Liver (tissue), 9 donors: ENCODE results near the gene DOCK11. TPM values are rescaled to one million over a fixed set of nuclear protein-coding genes. Genes with fewer than 3 reads are reported as not detected.
"Not testable (repeated sequence)": the region's sequence is repeated elsewhere in the genome, so short reads cannot be mapped to it uniquely, and the experiment has no call there.

Experiments
- DNase-seq: peaks from one replicate; pipeline ENCODE4 v3.0.0-alpha.2; 2017; ENCODE audit warnings: low spot score
- H3K27ac ChIP-seq, 2 donors: one replicate each; pipeline ENCODE4 v1.7.0; 2013; ENCODE audit warnings: inconsistent platforms in 2 of 2, low read length in 2 of 2, control low read depth in 1 of 2, low read depth in 1 of 2, mild to moderate bottlenecking in 1 of 2
- H3K27me3 ChIP-seq, 4 donors: one replicate each; pipeline versions ENCODE4 v1.6.1 to v1.7.0; 2013; ENCODE audit warnings: low read length in 3 of 4, inconsistent platforms in 1 of 4, mild to moderate bottlenecking in 1 of 4, moderate library complexity in 1 of 4; ENCODE audit not compliant: control insufficient read depth in 4 of 4, insufficient read depth in 4 of 4
- H3K36me3 ChIP-seq, 4 donors: one replicate each; pipeline versions ENCODE4 v1.6.1 to v1.7.0; 2013; ENCODE audit warnings: low read length in 3 of 4, mild to moderate bottlenecking in 3 of 4, low read depth in 1 of 4, moderate library complexity in 1 of 4; ENCODE audit not compliant: control insufficient read depth in 4 of 4, insufficient read depth in 3 of 4
- H3K4me1 ChIP-seq, 4 donors: one replicate each; pipeline versions ENCODE4 v1.6.1 to v1.7.0; 2013; ENCODE audit warnings: low read length in 3 of 4, mild to moderate bottlenecking in 3 of 4, moderate library complexity in 1 of 4; ENCODE audit not compliant: control insufficient read depth in 4 of 4, insufficient read depth in 4 of 4
- H3K4me3 ChIP-seq, 3 donors: one replicate each; pipeline versions ENCODE4 v1.6.1 to v1.7.0; 2013; ENCODE audit warnings: low read length in 3 of 3, control low read depth in 1 of 3, low read depth in 1 of 3, mild to moderate bottlenecking in 1 of 3
- H3K9ac ChIP-seq, 2 donors: one replicate each; pipeline ENCODE4 v1.7.0; 2013; ENCODE audit warnings: low read length in 2 of 2, mild to moderate bottlenecking in 2 of 2, moderate library complexity in 2 of 2, control low read depth in 1 of 2, low read depth in 1 of 2
- H3K9me3 ChIP-seq, 4 donors: one replicate each; pipeline versions ENCODE4 v1.6.1 to v1.7.0; 2013; ENCODE audit warnings: low read length in 3 of 4; ENCODE audit not compliant: control insufficient read depth in 4 of 4
- EGR1 ChIP-seq, 2 donors: IDR thresholded peaks; 2 replicates each; pipeline ENCODE4 v1.6.1; 2016 to 2018; ENCODE audit warnings: antibody characterized with exemption in 2 of 2, low read depth in 2 of 2
- FOXA1 ChIP-seq: IDR thresholded peaks from 2 replicates; pipeline ENCODE4 v1.6.1; 2016; ENCODE audit warnings: antibody characterized with exemption
- FOXA2 ChIP-seq: IDR thresholded peaks from 2 replicates; pipeline ENCODE4 v1.6.1; 2016; ENCODE audit warnings: antibody characterized with exemption
- GABPA ChIP-seq, 2 donors: IDR thresholded peaks in 1 of 2; conservative IDR thresholded peaks in 1 of 2; 2 replicates each; pipeline ENCODE4 v1.6.1; 2016; ENCODE audit warnings: antibody characterized with exemption in 2 of 2, mild to moderate bottlenecking in 1 of 2, moderate library complexity in 1 of 2
- HNF4A ChIP-seq, 2 donors: conservative IDR thresholded peaks; 2 replicates each; pipeline ENCODE4 v1.6.1; 2016; ENCODE audit warnings: antibody characterized with exemption in 2 of 2, mild to moderate bottlenecking in 2 of 2
- HNF4G ChIP-seq: IDR thresholded peaks from 2 replicates; pipeline ENCODE4 v1.6.1; 2016; ENCODE audit warnings: antibody characterized with exemption
- JUND ChIP-seq, 2 donors: IDR thresholded peaks; 2 replicates each; pipeline ENCODE4 v1.6.1; 2016; ENCODE audit warnings: antibody characterized with exemption in 2 of 2
- NR2F2 ChIP-seq: IDR thresholded peaks from 2 replicates; pipeline ENCODE4 v1.6.1; 2016; ENCODE audit warnings: antibody characterized with exemption
- RAD21 ChIP-seq, 2 donors: IDR thresholded peaks; 2 replicates each; pipeline ENCODE4 v1.6.1; 2016; ENCODE audit warnings: antibody characterized with exemption in 2 of 2, mild to moderate bottlenecking in 2 of 2
- RXRA ChIP-seq, 2 donors: IDR thresholded peaks; 2 replicates each; pipeline ENCODE4 v1.6.1; 2017 to 2018; ENCODE audit warnings: antibody characterized with exemption in 2 of 2, mild to moderate bottlenecking in 1 of 2
- SP1 ChIP-seq: IDR thresholded peaks from 2 replicates; pipeline ENCODE4 v1.6.1; 2018; ENCODE audit warnings: antibody characterized with exemption, mild to moderate bottlenecking
- TAF1 ChIP-seq: conservative IDR thresholded peaks from 2 replicates; pipeline ENCODE4 v1.6.1; 2016; ENCODE audit warnings: antibody characterized with exemption, mild to moderate bottlenecking
- YY1 ChIP-seq: IDR thresholded peaks from 2 replicates; pipeline ENCODE4 v1.6.1; 2016; ENCODE audit warnings: antibody characterized with exemption, mild to moderate bottlenecking
- WGBS: extraction: QIAGEN DNeasy Blood & Tissue Kit; methylation state at CpG from one replicate; pipeline ENCODE4 v1.1.7; 2013; 5-methylcytosine and 5-hydroxymethylcytosine counted together
- polyA plus RNA-seq, 2 donors: library from polyadenylated mRNA; stranded (reverse) in 1 of 2; unstranded in 1 of 2; fragments of 200-250 nt in 1 of 2; fragments of >200 nt in 1 of 2; fragmentation: Nextera tagmentation in 1 of 2; extraction: Ambion mirVana in 1 of 2; gene quantifications; one replicate each; pipeline versions ENCODE4 v1.2.1 to v1.2.3, GENCODE V29; 2013 to 2015
- total RNA-seq, 2 donors: library from RNA; depleted of rRNA; stranded (reverse); fragments of >200 nt; gene quantifications; one replicate each; pipeline ENCODE4 v1.2.3, GENCODE V29; 2014
- TF ChIP-seq, protein P1 (sequence below): IDR thresholded peaks from 2 replicates; pipeline ENCODE4 v1.6.1; 2016; ENCODE audit warnings: antibody characterized with exemption
- TF ChIP-seq, protein P2 (sequence below): IDR thresholded peaks from 2 replicates; pipeline ENCODE4 v1.6.1; 2016; ENCODE audit warnings: antibody characterized with exemption
- TF ChIP-seq, protein P3 (sequence below): fragments of 150-350 bp; IDR thresholded peaks from 2 replicates; pipeline ENCODE4 v1.5.1; 2017; ENCODE audit warnings: improper control_type of control experiment, low read depth, low read length; ENCODE audit not compliant: missing input control
- TF ChIP-seq, protein P4 (sequence below): IDR thresholded peaks from 2 replicates; pipeline ENCODE4 v1.6.1; 2016; ENCODE audit warnings: antibody characterized with exemption, mild to moderate bottlenecking
- TF ChIP-seq, protein P5 (sequence below): IDR thresholded peaks from 2 replicates; pipeline ENCODE4 v1.6.1; 2016; ENCODE audit warnings: antibody characterized with exemption
- donor health status: healthy.
- donor health status: healthy.
- donor health status: healthy.
- donor health status: healthy.
- donor health status: healthy.

The DOCK11 gene
- total and polyA plus RNA-seq, 4 donors, result 1.3 to 9.3 (median 3.7) TPM

DNA sequence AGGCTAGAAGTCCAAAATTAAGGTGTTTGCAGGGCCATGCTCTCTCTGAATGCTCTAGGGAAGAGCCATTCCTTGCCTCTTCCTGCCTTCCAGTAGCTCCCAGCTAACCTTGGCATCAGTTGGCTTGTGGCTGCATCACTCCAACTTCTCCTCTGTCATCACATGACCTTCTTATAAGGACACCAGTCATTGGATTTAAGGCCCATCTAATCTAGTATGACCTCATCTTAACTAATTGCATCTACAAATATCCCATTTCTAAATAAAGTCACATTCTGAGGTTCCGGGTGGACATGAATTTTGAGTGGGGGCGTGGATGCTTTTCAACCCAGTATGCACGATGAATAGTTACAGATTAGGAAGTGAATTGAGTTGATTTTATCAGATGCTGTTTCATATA lies 89.7 kb downstream of the DOCK11 start:
- no peaks in the 10 kb centered on the region for H3K4me1 ChIP-seq
- no peaks in the 10 kb centered on the region for H3K27me3 ChIP-seq
- WGBS, result 95% methylated on average over 3 of the region's 3 CpGs
- no peak overlapping the region for H3K27ac ChIP-seq
- no peak for TF ChIP-seq HNF4G
- TF ChIP-seq EGR1 (IDR thresholded peaks at IDR 0.05; ENCODE audit: low read depth in 2 of 2), result no peak
- TF ChIP-seq RXRA (IDR thresholded peaks at IDR 0.05), result no peak
- no peak for TF ChIP-seq FOXA2
- TF ChIP-seq JUND (IDR thresholded peaks at IDR 0.05), result no peak
- no peak for TF ChIP-seq TAF1
- TF ChIP-seq NR2F2, result no peak
- TF ChIP-seq, protein P1, sequence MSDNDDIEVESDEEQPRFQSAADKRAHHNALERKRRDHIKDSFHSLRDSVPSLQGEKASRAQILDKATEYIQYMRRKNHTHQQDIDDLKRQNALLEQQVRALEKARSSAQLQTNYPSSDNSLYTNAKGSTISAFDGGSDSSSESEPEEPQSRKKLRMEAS, result no peak
- TF ChIP-seq RAD21 (IDR thresholded peaks at IDR 0.05), result no peak
- TF ChIP-seq GABPA (IDR thresholded peaks at IDR 0.05 in 1 of 2, conservative IDR thresholded peaks at IDR 0.05 in 1 of 2), result no peak
- no peak for TF ChIP-seq SP1
- no peak for TF ChIP-seq HNF4A (conservative IDR thresholded peaks at IDR 0.05)
- TF ChIP-seq, protein P2, sequence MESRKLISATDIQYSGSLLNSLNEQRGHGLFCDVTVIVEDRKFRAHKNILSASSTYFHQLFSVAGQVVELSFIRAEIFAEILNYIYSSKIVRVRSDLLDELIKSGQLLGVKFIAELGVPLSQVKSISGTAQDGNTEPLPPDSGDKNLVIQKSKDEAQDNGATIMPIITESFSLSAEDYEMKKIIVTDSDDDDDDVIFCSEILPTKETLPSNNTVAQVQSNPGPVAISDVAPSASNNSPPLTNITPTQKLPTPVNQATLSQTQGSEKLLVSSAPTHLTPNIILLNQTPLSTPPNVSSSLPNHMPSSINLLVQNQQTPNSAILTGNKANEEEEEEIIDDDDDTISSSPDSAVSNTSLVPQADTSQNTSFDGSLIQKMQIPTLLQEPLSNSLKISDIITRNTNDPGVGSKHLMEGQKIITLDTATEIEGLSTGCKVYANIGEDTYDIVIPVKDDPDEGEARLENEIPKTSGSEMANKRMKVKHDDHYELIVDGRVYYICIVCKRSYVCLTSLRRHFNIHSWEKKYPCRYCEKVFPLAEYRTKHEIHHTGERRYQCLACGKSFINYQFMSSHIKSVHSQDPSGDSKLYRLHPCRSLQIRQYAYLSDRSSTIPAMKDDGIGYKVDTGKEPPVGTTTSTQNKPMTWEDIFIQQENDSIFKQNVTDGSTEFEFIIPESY, result no peak
- no peak for TF ChIP-seq YY1
- TF ChIP-seq FOXA1, result no peak
- TF ChIP-seq, protein P3, sequence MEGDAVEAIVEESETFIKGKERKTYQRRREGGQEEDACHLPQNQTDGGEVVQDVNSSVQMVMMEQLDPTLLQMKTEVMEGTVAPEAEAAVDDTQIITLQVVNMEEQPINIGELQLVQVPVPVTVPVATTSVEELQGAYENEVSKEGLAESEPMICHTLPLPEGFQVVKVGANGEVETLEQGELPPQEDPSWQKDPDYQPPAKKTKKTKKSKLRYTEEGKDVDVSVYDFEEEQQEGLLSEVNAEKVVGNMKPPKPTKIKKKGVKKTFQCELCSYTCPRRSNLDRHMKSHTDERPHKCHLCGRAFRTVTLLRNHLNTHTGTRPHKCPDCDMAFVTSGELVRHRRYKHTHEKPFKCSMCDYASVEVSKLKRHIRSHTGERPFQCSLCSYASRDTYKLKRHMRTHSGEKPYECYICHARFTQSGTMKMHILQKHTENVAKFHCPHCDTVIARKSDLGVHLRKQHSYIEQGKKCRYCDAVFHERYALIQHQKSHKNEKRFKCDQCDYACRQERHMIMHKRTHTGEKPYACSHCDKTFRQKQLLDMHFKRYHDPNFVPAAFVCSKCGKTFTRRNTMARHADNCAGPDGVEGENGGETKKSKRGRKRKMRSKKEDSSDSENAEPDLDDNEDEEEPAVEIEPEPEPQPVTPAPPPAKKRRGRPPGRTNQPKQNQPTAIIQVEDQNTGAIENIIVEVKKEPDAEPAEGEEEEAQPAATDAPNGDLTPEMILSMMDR, result no peak
- TF ChIP-seq, protein P4, sequence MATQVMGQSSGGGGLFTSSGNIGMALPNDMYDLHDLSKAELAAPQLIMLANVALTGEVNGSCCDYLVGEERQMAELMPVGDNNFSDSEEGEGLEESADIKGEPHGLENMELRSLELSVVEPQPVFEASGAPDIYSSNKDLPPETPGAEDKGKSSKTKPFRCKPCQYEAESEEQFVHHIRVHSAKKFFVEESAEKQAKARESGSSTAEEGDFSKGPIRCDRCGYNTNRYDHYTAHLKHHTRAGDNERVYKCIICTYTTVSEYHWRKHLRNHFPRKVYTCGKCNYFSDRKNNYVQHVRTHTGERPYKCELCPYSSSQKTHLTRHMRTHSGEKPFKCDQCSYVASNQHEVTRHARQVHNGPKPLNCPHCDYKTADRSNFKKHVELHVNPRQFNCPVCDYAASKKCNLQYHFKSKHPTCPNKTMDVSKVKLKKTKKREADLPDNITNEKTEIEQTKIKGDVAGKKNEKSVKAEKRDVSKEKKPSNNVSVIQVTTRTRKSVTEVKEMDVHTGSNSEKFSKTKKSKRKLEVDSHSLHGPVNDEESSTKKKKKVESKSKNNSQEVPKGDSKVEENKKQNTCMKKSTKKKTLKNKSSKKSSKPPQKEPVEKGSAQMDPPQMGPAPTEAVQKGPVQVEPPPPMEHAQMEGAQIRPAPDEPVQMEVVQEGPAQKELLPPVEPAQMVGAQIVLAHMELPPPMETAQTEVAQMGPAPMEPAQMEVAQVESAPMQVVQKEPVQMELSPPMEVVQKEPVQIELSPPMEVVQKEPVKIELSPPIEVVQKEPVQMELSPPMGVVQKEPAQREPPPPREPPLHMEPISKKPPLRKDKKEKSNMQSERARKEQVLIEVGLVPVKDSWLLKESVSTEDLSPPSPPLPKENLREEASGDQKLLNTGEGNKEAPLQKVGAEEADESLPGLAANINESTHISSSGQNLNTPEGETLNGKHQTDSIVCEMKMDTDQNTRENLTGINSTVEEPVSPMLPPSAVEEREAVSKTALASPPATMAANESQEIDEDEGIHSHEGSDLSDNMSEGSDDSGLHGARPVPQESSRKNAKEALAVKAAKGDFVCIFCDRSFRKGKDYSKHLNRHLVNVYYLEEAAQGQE, result no peak
- TF ChIP-seq, protein P5, sequence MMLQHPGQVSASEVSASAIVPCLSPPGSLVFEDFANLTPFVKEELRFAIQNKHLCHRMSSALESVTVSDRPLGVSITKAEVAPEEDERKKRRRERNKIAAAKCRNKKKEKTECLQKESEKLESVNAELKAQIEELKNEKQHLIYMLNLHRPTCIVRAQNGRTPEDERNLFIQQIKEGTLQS, result no peak
- H3K9me3 ChIP-seq, result peaks cover 0 to 2% (median 0%) of the 10 kb centered on the region in 4 donors
- no peak overlapping the region for H3K9ac ChIP-seq
- peaks cover 0 to 2% (median 0%) of the 10 kb centered on the region in 4 donors for H3K36me3 ChIP-seq
- DNase-seq, result no peak
- H3K4me3 ChIP-seq, result no peak overlapping the region

DNA sequence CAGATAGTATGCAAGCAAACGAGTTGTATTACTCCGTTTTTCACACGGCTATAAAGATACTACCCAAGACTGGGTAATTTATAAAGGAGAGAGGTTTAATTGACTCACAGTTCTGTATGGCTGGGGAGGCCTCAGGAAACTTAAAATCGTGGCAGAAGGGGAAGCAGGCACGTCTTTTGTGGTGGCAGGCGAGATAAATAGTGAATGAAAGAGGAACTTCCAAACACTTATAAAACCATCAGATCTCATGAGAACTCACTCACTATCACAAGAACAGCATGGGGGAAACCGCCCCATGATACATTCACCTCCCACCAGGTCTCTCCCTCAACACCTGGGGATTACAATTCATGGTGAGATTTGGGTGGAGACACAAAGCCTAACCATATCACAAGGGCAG lies 90.6 kb downstream of the DOCK11 start:
- not testable (repeated sequence) for H3K4me1 ChIP-seq, H3K27ac ChIP-seq, H3K9ac ChIP-seq, DNase-seq, H3K36me3 ChIP-seq, H3K4me3 ChIP-seq, H3K27me3 ChIP-seq, H3K9me3 ChIP-seq
- WGBS, result 76% methylated on average over 7 of the region's 7 CpGs
